ENCODE measurements around the gene CC2D2B.
"Not testable (repeated sequence)": the region's sequence is repeated elsewhere in the genome, so short reads cannot be mapped to it uniquely, and the experiment has no call there.

Gene CC2D2B

DNA sequence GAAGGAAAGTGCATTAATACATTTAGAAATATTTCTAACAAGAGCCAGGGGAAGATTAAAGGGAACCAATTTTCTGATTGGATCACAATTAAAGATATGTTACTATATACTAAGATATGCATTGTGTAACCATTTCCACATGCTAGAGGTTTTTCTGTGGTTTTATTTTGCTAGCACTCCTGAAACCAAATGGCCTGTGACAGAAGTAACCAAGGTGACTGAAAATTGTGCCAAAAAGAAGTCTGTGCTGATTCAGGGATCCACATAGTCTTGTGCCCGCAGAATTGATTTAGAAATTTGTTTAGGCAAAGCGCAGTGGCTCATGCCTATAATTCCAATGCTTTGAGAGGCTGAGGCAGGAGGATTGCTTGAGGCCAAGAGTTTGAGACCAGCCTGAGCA, 1.8 kb downstream of the CC2D2B start:
- H3K9me3 ChIP-seq (ENCODE audit: control insufficient read depth, insufficient read depth, low read length), result no peaks in the 10 kb centered on the region
- H3K4me3 ChIP-seq (ENCODE audit: low read depth, low read length), result no peak overlapping the region
- no peak overlapping the region for H3K9ac ChIP-seq (ENCODE audit: low read depth, low read length)
- peaks cover 4% of the 10 kb centered on the region for H3K4me1 ChIP-seq (ENCODE audit: control insufficient read depth, insufficient read depth, low read length)
- peaks cover 2% of the 10 kb centered on the region for H3K27me3 ChIP-seq (ENCODE audit: control insufficient read depth, insufficient read depth, low read length)
- H3K36me3 ChIP-seq (ENCODE audit: control insufficient read depth, insufficient read depth, low read length), result no peaks in the 10 kb centered on the region

DNA sequence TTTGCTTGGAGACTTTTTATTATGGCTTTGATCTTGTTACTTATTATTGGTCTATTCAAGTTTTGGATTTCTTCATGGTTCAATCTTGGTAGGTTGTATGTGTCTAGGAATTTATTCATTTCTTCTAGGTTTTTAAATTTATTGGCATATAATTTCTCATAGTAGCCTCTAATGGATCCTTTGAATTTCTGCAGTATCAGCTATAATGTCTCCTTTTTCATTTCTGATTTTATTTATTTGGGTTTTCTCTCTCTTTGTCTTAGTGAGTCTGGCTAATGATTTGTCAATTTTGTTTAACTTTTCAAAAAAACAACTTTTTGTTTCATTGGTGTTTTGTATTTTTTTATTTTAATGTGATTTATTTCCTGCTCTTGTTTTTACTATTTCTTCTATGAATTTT, 8.3 kb downstream of the CC2D2B start:
- not testable (repeated sequence) for H3K36me3 ChIP-seq (ENCODE audit: control insufficient read depth, insufficient read depth, low read length); H3K4me3 ChIP-seq (ENCODE audit: low read depth, low read length); H3K9ac ChIP-seq (ENCODE audit: low read depth, low read length); H3K9me3 ChIP-seq (ENCODE audit: control insufficient read depth, insufficient read depth, low read length); H3K27me3 ChIP-seq (ENCODE audit: control insufficient read depth, insufficient read depth, low read length); H3K4me1 ChIP-seq (ENCODE audit: control insufficient read depth, insufficient read depth, low read length)

DNA sequence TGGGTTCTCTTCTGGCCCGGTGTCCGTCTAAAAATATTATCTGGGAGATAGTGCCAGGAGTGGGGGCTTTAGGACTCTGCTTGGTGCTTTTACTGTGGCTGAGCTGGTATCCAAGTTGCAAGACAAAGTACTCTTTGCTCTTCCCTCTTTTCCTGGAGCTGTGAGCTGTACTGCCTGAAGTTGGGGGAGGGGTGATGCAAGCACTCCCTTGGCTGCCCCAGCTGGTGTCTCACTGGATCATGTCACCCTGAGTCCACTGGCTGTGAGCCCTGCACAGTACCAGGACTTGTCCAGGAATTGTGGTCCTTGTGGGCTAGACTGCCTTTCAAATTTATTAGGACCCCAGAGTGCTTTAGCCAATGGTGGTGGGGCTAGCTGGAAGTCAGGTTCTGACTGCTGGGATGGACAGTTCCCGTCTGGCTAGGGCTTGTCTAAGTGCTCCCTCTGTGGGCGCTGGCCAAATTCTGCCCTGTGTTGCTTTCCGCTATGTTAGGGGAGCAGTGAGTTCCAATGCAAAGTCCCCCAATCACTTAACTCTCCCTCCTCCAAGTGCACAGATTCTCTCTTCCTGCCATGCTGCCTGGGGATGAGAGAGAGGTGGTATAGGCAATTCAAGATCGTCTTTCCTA, 13.1 kb downstream of the CC2D2B start:
- H3K4me1 ChIP-seq (ENCODE audit: control insufficient read depth, insufficient read depth, low read length), result peaks cover 6% of the 10 kb centered on the region
- no peaks in the 10 kb centered on the region for H3K9me3 ChIP-seq (ENCODE audit: control insufficient read depth, insufficient read depth, low read length)

DNA sequence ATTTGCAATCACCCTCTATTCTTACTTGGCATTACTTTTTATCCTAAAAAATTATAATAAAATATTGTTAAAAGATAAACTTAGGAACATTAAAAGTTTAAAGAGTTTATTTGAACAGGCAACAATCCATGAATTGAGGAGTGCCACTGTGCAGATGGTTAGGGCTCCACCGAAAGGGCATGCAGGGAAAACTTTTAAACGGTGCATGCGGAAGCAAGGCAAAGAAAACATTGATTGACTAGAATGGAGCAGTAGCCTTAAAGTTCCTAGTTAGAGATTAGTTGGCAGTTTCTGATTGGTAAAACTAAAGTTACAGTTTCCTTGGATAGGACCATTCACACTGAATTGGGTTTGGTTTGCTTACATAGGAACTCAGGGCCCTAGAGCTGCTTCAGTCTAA, 17.3 kb downstream of the CC2D2B start:
- Histone ChIP-seq H3K36me3 (ENCODE audit: control insufficient read depth, insufficient read depth, low read length) (no peaks in the 10 kb centered on the region), H3K9me3 (ENCODE audit: control insufficient read depth, insufficient read depth, low read length) (no peaks in the 10 kb centered on the region), H3K4me1 (ENCODE audit: control insufficient read depth, insufficient read depth, low read length) (peaks cover 6% of the 10 kb centered on the region), H3K4me3 (ENCODE audit: low read depth, low read length) (no peak overlapping the region), H3K9ac (ENCODE audit: low read depth, low read length) (no peak overlapping the region), H3K27me3 (ENCODE audit: control insufficient read depth, insufficient read depth, low read length) (no peaks in the 10 kb centered on the region)

More for the DNA sequence above, 13.1 kb downstream of the CC2D2B start:
- no peaks in the 10 kb centered on the region for H3K36me3 ChIP-seq (ENCODE audit: control insufficient read depth, insufficient read depth, low read length)
- no peaks in the 10 kb centered on the region for H3K27me3 ChIP-seq (ENCODE audit: control insufficient read depth, insufficient read depth, low read length)
- no peak overlapping the region for H3K4me3 ChIP-seq (ENCODE audit: low read depth, low read length)
- no peak overlapping the region for H3K9ac ChIP-seq (ENCODE audit: low read depth, low read length)

DNA sequence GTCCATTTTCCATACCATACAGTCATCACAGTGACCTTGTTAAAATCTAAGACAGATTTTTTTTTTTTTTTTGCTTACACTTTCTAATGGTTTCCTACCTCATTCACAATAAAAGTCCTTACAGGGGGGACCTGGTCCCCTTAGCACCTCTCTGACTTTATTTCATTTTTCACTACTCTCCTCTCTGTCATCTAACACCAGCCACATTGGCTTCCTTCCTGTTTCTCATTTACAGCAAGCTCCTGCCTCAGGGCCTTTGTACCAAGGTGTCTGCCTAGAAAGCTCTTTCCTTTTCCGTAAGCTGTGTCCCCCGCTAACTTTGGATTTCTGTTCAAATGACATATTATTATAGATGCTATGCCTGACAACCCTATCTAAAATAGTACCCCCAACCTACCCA, 27.7 kb downstream of the CC2D2B start:
- H3K27me3 ChIP-seq (ENCODE audit: control insufficient read depth, insufficient read depth, low read length), result no peaks in the 10 kb centered on the region
- no peaks in the 10 kb centered on the region for H3K9me3 ChIP-seq (ENCODE audit: control insufficient read depth, insufficient read depth, low read length)
- H3K4me3 ChIP-seq (ENCODE audit: low read depth, low read length), result no peak overlapping the region
- no peaks in the 10 kb centered on the region for H3K36me3 ChIP-seq (ENCODE audit: control insufficient read depth, insufficient read depth, low read length)
- no peaks in the 10 kb centered on the region for H3K4me1 ChIP-seq (ENCODE audit: control insufficient read depth, insufficient read depth, low read length)
- no peak overlapping the region for H3K9ac ChIP-seq (ENCODE audit: low read depth, low read length)

DNA sequence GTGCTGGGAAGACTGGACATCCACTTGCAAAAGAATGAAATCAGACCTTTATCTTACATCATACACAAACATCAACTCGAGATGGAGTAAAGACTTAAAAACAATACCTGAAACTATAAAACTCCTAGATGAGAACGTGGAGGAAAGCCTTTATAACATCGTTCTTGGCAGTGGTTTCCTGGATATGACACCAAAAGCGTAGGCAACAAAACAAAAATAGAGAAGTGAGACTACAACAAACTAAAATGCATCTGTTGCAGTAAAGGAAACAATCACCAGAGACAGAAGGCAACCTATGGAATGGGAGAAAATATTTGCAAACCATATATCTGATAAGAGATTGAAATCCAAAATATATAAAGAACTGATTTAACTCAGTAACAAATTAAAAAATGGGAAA, 33.3 kb downstream of the CC2D2B start:
- H3K4me1 ChIP-seq (ENCODE audit: control insufficient read depth, insufficient read depth, low read length), result no peaks in the 10 kb centered on the region
- H3K9ac ChIP-seq (ENCODE audit: low read depth, low read length), result no peak overlapping the region
- no peaks in the 10 kb centered on the region for H3K9me3 ChIP-seq (ENCODE audit: control insufficient read depth, insufficient read depth, low read length)
- H3K4me3 ChIP-seq (ENCODE audit: low read depth, low read length), result no peak overlapping the region
- no peaks in the 10 kb centered on the region for H3K36me3 ChIP-seq (ENCODE audit: control insufficient read depth, insufficient read depth, low read length)
- H3K27me3 ChIP-seq (ENCODE audit: control insufficient read depth, insufficient read depth, low read length), result no peaks in the 10 kb centered on the region

DNA sequence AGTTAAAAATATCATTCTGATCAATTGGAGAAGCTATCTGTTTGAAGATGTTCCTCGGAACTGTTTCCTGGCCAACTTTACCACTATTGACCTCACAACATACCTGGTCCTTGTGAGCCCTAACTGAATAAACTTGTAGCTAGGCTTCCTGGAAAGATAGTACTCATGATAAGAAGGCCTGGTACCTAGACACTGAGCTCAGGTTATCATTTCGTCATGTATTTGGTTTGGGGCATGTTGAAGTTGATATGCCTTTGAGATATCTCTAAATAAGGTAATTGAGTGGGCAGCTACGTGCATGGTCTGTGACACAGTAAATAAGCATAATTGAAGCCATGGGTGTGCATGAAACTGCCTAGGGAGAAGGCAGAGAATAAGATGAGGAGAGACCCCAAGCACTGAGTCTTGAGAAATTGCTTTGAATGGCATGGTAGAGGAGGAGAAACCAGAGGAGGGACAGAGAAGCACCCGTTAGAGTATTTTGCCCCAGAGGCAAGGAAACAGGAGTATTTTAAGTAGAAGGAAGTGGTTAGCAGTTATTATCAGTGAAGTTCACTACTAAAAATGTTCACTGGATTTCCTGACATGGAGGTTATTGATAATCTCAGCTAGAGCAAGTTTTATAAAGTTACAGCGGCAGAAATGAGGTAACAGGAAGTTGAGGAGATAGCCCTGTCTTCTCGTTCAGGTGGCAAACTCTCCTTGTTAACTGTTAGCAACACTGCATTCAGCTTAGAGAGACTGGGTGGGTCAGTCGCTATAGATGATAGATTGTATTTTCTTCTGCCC, 55.6 kb downstream of the CC2D2B start:
- no peaks in the 10 kb centered on the region for H3K27me3 ChIP-seq (ENCODE audit: control insufficient read depth, insufficient read depth, low read length)
- no peak overlapping the region for H3K9ac ChIP-seq (ENCODE audit: low read depth, low read length)
- no peaks in the 10 kb centered on the region for H3K9me3 ChIP-seq (ENCODE audit: control insufficient read depth, insufficient read depth, low read length)
- H3K4me3 ChIP-seq (ENCODE audit: low read depth, low read length), result no peak overlapping the region
- no peaks in the 10 kb centered on the region for H3K36me3 ChIP-seq (ENCODE audit: control insufficient read depth, insufficient read depth, low read length)
- no peaks in the 10 kb centered on the region for H3K4me1 ChIP-seq (ENCODE audit: control insufficient read depth, insufficient read depth, low read length)

DNA sequence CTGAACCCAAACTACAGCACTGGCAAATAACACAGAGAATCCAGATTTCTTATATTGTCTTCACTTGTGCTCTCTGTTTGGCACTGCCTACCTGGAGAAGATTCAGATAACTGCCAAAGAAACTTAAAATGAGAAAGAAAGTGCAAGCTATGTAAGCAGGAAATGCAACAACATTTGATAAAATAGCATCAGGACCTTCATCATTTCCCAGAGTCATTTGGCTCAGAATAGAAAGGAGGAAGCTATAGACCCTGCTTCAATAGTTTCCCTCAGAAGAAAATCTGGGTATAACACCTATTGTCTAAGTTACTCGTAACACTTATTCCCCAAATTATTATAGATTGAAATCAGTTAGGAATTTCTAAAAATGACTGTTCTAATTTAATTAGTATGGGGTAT, 56.2 kb downstream of the CC2D2B start:
- H3K36me3 ChIP-seq (ENCODE audit: control insufficient read depth, insufficient read depth, low read length), result no peaks in the 10 kb centered on the region
- H3K4me3 ChIP-seq (ENCODE audit: low read depth, low read length), result no peak overlapping the region
- H3K9ac ChIP-seq (ENCODE audit: low read depth, low read length), result no peak overlapping the region
- H3K9me3 ChIP-seq (ENCODE audit: control insufficient read depth, insufficient read depth, low read length), result no peaks in the 10 kb centered on the region
- H3K4me1 ChIP-seq (ENCODE audit: control insufficient read depth, insufficient read depth, low read length), result no peaks in the 10 kb centered on the region
- no peaks in the 10 kb centered on the region for H3K27me3 ChIP-seq (ENCODE audit: control insufficient read depth, insufficient read depth, low read length)

DNA sequence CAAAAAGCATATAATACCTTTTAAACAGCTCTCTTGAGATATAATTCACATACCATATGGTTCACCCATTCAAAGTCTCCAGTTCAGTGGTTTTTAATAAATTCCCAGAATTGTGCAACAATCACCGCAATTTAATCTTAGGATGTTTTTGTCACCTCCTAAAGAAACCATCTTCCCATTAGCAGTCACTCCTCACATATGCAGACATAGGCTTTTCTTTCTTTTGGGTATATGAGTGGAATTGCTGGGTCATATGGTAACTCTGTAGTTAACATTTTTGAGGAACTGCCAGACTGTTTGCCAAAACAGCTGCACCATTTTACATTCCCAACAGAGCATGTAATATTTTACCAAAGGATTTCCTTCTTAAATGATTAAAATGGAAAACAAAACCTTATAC, 57.0 kb downstream of the CC2D2B start:
- H3K9me3 ChIP-seq (ENCODE audit: control insufficient read depth, insufficient read depth, low read length), result no peaks in the 10 kb centered on the region
- H3K36me3 ChIP-seq (ENCODE audit: control insufficient read depth, insufficient read depth, low read length), result no peaks in the 10 kb centered on the region
- H3K4me1 ChIP-seq (ENCODE audit: control insufficient read depth, insufficient read depth, low read length), result no peaks in the 10 kb centered on the region
- no peaks in the 10 kb centered on the region for H3K27me3 ChIP-seq (ENCODE audit: control insufficient read depth, insufficient read depth, low read length)
- no peak overlapping the region for H3K9ac ChIP-seq (ENCODE audit: low read depth, low read length)
- no peak overlapping the region for H3K4me3 ChIP-seq (ENCODE audit: low read depth, low read length)

DNA sequence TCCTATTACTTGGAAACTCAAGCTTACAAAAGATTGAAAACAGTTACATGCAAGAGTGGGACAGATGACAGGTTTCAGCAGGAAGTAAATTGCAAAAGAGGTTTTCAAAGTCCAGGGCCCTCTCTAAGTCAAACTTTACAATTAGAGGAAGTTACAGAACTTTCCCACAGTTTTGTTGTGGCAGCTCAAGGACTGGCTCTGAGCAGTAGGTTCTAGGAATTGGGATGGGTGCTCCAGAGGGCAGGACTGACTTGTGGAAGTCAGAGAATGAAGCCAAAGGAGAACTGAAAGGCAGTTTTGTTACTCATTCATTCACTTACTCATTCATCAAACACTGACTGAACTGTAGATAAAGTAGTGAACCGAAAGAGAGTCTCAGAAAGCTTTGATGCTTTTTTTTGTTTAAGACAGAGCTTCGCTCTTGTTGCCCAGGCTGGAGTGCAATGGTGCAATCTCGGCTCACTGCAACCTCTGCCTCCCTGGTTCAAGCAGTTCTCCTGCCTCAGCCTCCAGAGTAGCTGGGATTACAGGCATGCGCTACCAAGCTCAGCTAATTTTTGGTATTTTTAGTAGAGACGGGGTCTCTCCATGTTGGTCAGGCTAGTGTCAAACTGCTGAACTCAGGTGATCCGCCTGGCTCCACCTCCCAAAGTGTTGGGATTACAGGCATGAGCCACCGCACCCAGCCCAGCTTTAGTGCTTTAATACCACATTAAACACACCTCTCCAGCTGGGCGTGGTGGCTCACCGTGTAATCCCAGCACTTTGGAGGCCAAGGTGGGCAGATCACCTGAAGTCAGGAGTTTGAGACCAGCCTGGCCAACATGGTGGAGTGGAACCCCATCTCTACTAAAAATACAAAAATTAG, 68.8 kb downstream of the CC2D2B start:
- H3K9me3 ChIP-seq (ENCODE audit: control insufficient read depth, insufficient read depth, low read length), result no peaks in the 10 kb centered on the region
- no peak overlapping the region for H3K9ac ChIP-seq (ENCODE audit: low read depth, low read length)
- H3K27me3 ChIP-seq (ENCODE audit: control insufficient read depth, insufficient read depth, low read length), result no peaks in the 10 kb centered on the region
- H3K4me3 ChIP-seq (ENCODE audit: low read depth, low read length), result no peak overlapping the region
- no peaks in the 10 kb centered on the region for H3K4me1 ChIP-seq (ENCODE audit: control insufficient read depth, insufficient read depth, low read length)
- H3K36me3 ChIP-seq (ENCODE audit: control insufficient read depth, insufficient read depth, low read length), result no peaks in the 10 kb centered on the region

DNA sequence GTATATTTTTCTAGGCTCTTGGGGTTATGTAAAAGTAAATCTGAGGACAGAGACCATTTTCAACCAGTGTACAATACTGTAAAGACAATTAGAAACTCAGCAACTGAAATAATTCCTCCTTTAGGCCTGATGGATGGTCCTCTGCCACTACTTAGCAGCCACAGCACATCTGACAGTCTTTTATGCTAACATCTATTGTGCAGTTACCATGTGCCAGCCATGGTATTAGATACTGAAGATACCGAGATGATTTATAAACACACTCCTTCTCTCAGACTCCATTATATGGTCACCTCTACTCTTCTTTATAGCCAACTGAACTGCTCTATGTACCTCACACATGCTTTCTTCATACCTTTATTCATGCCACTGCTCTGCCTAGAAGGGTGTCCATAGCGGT, 74.4 kb downstream of the CC2D2B start:
- no peaks in the 10 kb centered on the region for H3K27me3 ChIP-seq (ENCODE audit: control insufficient read depth, insufficient read depth, low read length)
- no peaks in the 10 kb centered on the region for H3K4me1 ChIP-seq (ENCODE audit: control insufficient read depth, insufficient read depth, low read length)
- H3K9me3 ChIP-seq (ENCODE audit: control insufficient read depth, insufficient read depth, low read length), result no peaks in the 10 kb centered on the region
- no peak overlapping the region for H3K9ac ChIP-seq (ENCODE audit: low read depth, low read length)
- H3K4me3 ChIP-seq (ENCODE audit: low read depth, low read length), result no peak overlapping the region
- H3K36me3 ChIP-seq (ENCODE audit: control insufficient read depth, insufficient read depth, low read length), result no peaks in the 10 kb centered on the region
